SK-N-SH (cell line): ENCODE measurements around the gene UBE2C. TPM values are rescaled to one million over a fixed set of nuclear protein-coding genes. Genes with fewer than 3 reads are reported as not detected.

Experiments
- CTCF ChIA-PET: fragments of 300-600, 350-600 bp; formaldehyde crosslinking; extraction: SDS; loops from one replicate; lab custom pipeline; 2021; lab: Yijun Ruan, JAX
- POLR2A ChIA-PET: fragments of 350-600 bp; sonication (Branson Sonifier 250); formaldehyde crosslinking; extraction: SDS; loops from one replicate; lab custom pipeline; 2020; ENCODE audit warnings: antibody characterized with exemption, inconsistent platforms; lab: Yijun Ruan, JAX
- DNase-seq: peaks from one replicate; pipeline ENCODE4 v3.0.0; 2012
- H2AFZ ChIP-seq: fragments of 200-600 bp; sonication (generic); 2 replicates; pipeline ENCODE4 v1.8.1; 2016; ENCODE audit warnings: antibody characterized with exemption, mild to moderate bottlenecking, low read depth
- H3F3A ChIP-seq: fragments of 200-600 bp; sonication (generic); replicated peaks from 2 replicates; pipeline ENCODE3; 2016; ENCODE audit warnings: antibody characterized with exemption, mild to moderate bottlenecking; ENCODE audit not compliant: insufficient read depth
- H3K27ac ChIP-seq, 2 experiments: fragments of 200-500 bp in 1 of 2; fragments of 200-600 bp in 1 of 2; sonication (Bioruptor generic) in 1 of 2; sonication (generic), shearing (Covaris generic) in 1 of 2; 2 replicates each; pipeline versions ENCODE4 v1.5.1 to v1.6.1; 2014 to 2016; ENCODE audit warnings: low read depth in 2 of 2, inconsistent platforms in 1 of 2, low read length in 1 of 2, mild to moderate bottlenecking in 1 of 2, mixed read lengths in 1 of 2
- H3K27me3 ChIP-seq: fragments of 200-600 bp; sonication (generic), shearing (Covaris generic); 2 replicates; pipeline ENCODE4 v1.6.1; 2016; ENCODE audit warnings: mixed run types; ENCODE audit not compliant: insufficient read depth
- H3K36me3 ChIP-seq, 2 experiments: fragments of 200-500 bp in 1 of 2; fragments of 200-600 bp in 1 of 2; sonication (Bioruptor generic) in 1 of 2; sonication (generic) in 1 of 2; replicated peaks in 1 of 2; 2 replicates each; pipeline versions ENCODE3 to v1.5.1; 2014 to 2016; ENCODE audit warnings: low read length in 1 of 2, mild to moderate bottlenecking in 1 of 2; ENCODE audit not compliant: insufficient read depth in 2 of 2, control insufficient read depth in 1 of 2
- H3K4me1 ChIP-seq, 2 experiments: fragments of 200-500 bp in 1 of 2; fragments of 200-600 bp in 1 of 2; sonication (Bioruptor generic) in 1 of 2; sonication (generic), shearing (Covaris generic) in 1 of 2; 2 replicates each; pipeline versions ENCODE4 v1.5.1 to v1.6.1; 2014 to 2016; ENCODE audit warnings: low read depth in 1 of 2, low read length in 1 of 2, mixed run types in 1 of 2; ENCODE audit not compliant: insufficient read depth in 2 of 2, control insufficient read depth in 1 of 2
- H3K4me2 ChIP-seq: fragments of 200-600 bp; sonication (generic), shearing (Covaris generic); 2 replicates; pipeline ENCODE4 v1.6.1; 2017; ENCODE audit warnings: mixed run types
- H3K4me3 ChIP-seq, 2 experiments: fragments of 200-500 bp in 1 of 2; fragments of 200-600 bp in 1 of 2; sonication (Bioruptor generic) in 1 of 2; sonication (generic), shearing (Covaris generic) in 1 of 2; 2 replicates each; pipeline versions ENCODE4 v1.5.1 to v1.8.1; 2014 to 2016; ENCODE audit warnings: low read depth in 2 of 2, inconsistent platforms in 1 of 2, low read length in 1 of 2, mild to moderate bottlenecking in 1 of 2, mixed read lengths in 1 of 2, moderate library complexity in 1 of 2
- H3K79me2 ChIP-seq: fragments of 200-600 bp; sonication (generic); 2 replicates; pipeline ENCODE4 v1.8.1; 2017; ENCODE audit warnings: mild to moderate bottlenecking; ENCODE audit not compliant: insufficient read depth
- H3K9ac ChIP-seq: fragments of 200-600 bp; sonication (generic); 2 replicates; pipeline ENCODE4 v1.6.1; 2017; ENCODE audit warnings: mixed run types
- H3K9me2 ChIP-seq: fragments of 200-600 bp; sonication (generic); 2 replicates; pipeline ENCODE4 v1.6.1; 2017; ENCODE audit warnings: mixed run types
- H3K9me3 ChIP-seq: fragments of 200-600 bp; sonication (generic); 2 replicates; pipeline ENCODE4 v1.6.1; 2017; ENCODE audit warnings: mixed run types, mild to moderate bottlenecking, moderate library complexity
- H4K20me1 ChIP-seq: fragments of 200-600 bp; sonication (generic); 2 replicates; pipeline ENCODE4 v1.6.1; 2017; ENCODE audit warnings: mild to moderate bottlenecking, mixed run types; ENCODE audit not compliant: insufficient read depth
- ELF1 ChIP-seq: IDR thresholded peaks from 2 replicates; pipeline ENCODE4 v1.4.0; 2012
- EP300 ChIP-seq, 2 experiments: IDR thresholded peaks; 2 replicates each; pipeline versions ENCODE4 v1.4.0 to v1.6.1; 2012; ENCODE audit warnings: borderline replicate concordance in 1 of 2, low read depth in 1 of 2, low read length in 1 of 2
- EZH2phosphoT487 ChIP-seq: fragments of 200-600 bp; sonication (generic); IDR thresholded peaks from 2 replicates; pipeline ENCODE4 v1.6.1; 2017; ENCODE audit warnings: low read depth, mixed run types, mild to moderate bottlenecking, antibody characterized with exemption, moderate library complexity, borderline replicate concordance
- FOXJ3 ChIP-seq: sonication (generic); formaldehyde crosslinking; IDR thresholded peaks from 2 replicates; pipeline ENCODE4 v1.5.1; 2020; ENCODE audit warnings: mild to moderate bottlenecking, missing genetic modification reagents
- FOXM1 ChIP-seq: IDR thresholded peaks from 2 replicates; pipeline ENCODE4 v1.4.0; 2012; ENCODE audit warnings: low read depth, mild to moderate bottlenecking
- GABPA ChIP-seq: IDR thresholded peaks from 2 replicates; pipeline ENCODE4 v1.4.0; 2012; ENCODE audit warnings: low read depth, mild to moderate bottlenecking
- GATA2 ChIP-seq: sonication (generic); formaldehyde crosslinking; IDR thresholded peaks from 2 replicates; pipeline ENCODE4 v1.5.0; 2020; ENCODE audit warnings: mild to moderate bottlenecking, missing genetic modification reagents
- JUND ChIP-seq: IDR thresholded peaks from 2 replicates; pipeline ENCODE4 v1.4.0; 2012
- MEF2A ChIP-seq: IDR thresholded peaks from 2 replicates; pipeline ENCODE4 v1.4.0; 2012; ENCODE audit warnings: low read depth, borderline replicate concordance
- MXI1 ChIP-seq: IDR thresholded peaks from 2 replicates; pipeline ENCODE4 v1.6.1; 2012; ENCODE audit warnings: mild to moderate bottlenecking, low read depth, low read length, improper control_type of control experiment
- NRF1 ChIP-seq: IDR thresholded peaks from 2 replicates; pipeline ENCODE4 v1.6.1; 2012; ENCODE audit warnings: low read depth, mild to moderate bottlenecking, low read length
- POLR2AphosphoS5 ChIP-seq: IDR thresholded peaks from 2 replicates; pipeline ENCODE4 v1.6.1; 2012; ENCODE audit warnings: low read depth, low read length
- RAD21 ChIP-seq: IDR thresholded peaks from 2 replicates; pipeline ENCODE4 v1.6.1; 2012; ENCODE audit warnings: mild to moderate bottlenecking, low read length
- RFX5 ChIP-seq: IDR thresholded peaks from 2 replicates; pipeline ENCODE4 v1.6.1; 2012; ENCODE audit warnings: mild to moderate bottlenecking, improper control_type of control experiment, low read length
- SIN3A ChIP-seq: IDR thresholded peaks from 2 replicates; pipeline ENCODE4 v1.6.1; 2012; ENCODE audit warnings: low read depth, mild to moderate bottlenecking, low read length, moderate library complexity, borderline replicate concordance
- SMC3 ChIP-seq: IDR thresholded peaks from 2 replicates; pipeline ENCODE4 v1.6.1; 2012; ENCODE audit warnings: low read depth, low read length, improper control_type of control experiment
- TCF12 ChIP-seq: IDR thresholded peaks from 2 replicates; pipeline ENCODE4 v1.4.0; 2012
- YY1 ChIP-seq: IDR thresholded peaks from 2 replicates; pipeline ENCODE4 v1.4.0; 2012; ENCODE audit warnings: low read depth, mild to moderate bottlenecking
- WGBS: methylation state at CpG from one replicate; pipeline ENCODE4 v1.1.6; 2017; ENCODE audit warnings: low lambda C conversion rate; 5-methylcytosine and 5-hydroxymethylcytosine counted together
- polyA plus RNA-seq, 3 experiments: library from polyadenylated mRNA; depleted of rRNA; stranded (reverse); fragments of >200 nt; gene quantifications; 2 replicates each; pipeline ENCODE4 v1.2.3, GENCODE V29; 2012
- TF ChIP-seq, protein P1 (sequence below): IDR thresholded peaks from 2 replicates; pipeline ENCODE4 v1.4.0; 2012; ENCODE audit warnings: low read depth, borderline replicate concordance
- TF ChIP-seq, protein P2 (sequence below): fragments of 150-350 bp; IDR thresholded peaks from 2 replicates; pipeline ENCODE4 v1.6.1; 2017; ENCODE audit warnings: antibody characterized with exemption, low read length, low read depth, borderline replicate concordance
- TF ChIP-seq, protein P3 (sequence below): IDR thresholded peaks from 2 replicates; pipeline ENCODE4 v1.4.0; 2012; ENCODE audit warnings: low read depth
- TF ChIP-seq, protein P4 (sequence below): fragments of 200-600 bp; sonication (generic); IDR thresholded peaks from 2 replicates; pipeline ENCODE4 v1.6.1; 2017; ENCODE audit warnings: antibody characterized with exemption, mild to moderate bottlenecking, moderate library complexity
- TF ChIP-seq, protein P5 (sequence below): IDR thresholded peaks from 2 replicates; pipeline ENCODE4 v1.6.1; 2012; ENCODE audit warnings: mild to moderate bottlenecking, low read depth, low read length, moderate library complexity
- TF ChIP-seq, protein P6 (sequence below): fragments of 150-350 bp; IDR thresholded peaks from 2 replicates; pipeline ENCODE4 v1.6.1; 2016; ENCODE audit warnings: mild to moderate bottlenecking, low read depth, low read length

Gene UBE2C
- polyA plus RNA-seq (2012; rRNA removed) = 82.8 and 115 TPM in 2 replicates
- 82.5 and 93.2 TPM in 2 replicates for polyA plus RNA-seq (2012; cell fraction: cytosol; rRNA removed)
- polyA plus RNA-seq (2012; cell fraction: nucleus; rRNA removed) = 40.8 and 50.3 TPM in 2 replicates

DNA sequence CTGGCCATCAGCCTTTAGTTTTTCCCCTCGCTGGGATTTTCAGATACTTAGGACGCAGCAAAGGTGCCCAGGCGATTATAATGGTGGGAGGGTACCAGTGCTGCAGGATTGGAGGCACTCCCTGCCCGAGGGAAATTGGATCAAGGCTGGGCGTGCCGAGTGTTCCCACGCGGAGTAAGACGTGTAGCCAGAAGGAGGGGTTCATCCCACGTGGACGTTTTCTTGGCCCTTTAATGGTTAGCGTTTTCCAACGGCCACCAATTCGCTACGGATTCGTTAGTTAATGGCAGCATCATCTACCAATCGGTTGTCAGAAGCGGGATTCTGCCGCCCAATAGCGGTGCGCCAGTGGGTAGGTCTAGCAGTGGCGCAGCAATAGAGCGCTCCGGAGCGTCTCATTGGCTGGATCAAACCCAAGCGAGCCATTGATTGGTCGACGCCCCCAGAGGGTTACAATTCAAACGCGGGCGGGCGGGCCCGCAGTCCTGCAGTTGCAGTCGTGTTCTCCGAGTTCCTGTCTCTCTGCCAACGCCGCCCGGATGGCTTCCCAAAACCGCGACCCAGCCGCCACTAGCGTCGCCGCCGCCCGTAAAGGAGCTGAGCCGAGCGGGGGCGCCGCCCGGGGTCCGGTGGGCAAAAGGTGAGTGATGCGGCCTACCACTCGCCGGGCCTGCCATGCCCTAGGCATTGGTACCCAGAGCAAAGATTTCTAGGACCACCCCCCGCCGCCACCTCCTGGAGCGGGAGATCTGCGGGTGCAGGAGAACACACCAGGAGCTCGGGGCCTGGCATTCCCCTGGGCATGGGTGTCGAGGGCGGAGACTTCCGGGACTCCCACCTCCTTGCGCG lies at the start of gene UBE2C:
Gene UBE2C, plus strand, starts transcription at position 488 of the 849 bp plus-strand sequence. Its CDS starts 52 bp downstream, at position 540.
- Histone ChIP-seq H3K9ac (peak within 1 kb of the TSS; percentile 88), H3K4me1 (peaks cover 0 to 11% of the 10 kb centered on the region in 2 experiments; a peak in 1 of 4 replicates), H3K27me3 (no peaks in the 10 kb centered on the region), H4K20me1 (no peaks in the 10 kb centered on the region), H3F3A (peaks cover 17% of the 10 kb centered on the region), H3K27ac (peak within 1 kb of the TSS; percentile 56 to 63), H3K36me3 (peaks cover 29 to 32% of the 10 kb centered on the region in 2 experiments), H3K9me2 (no peaks in the 10 kb centered on the region), H3K79me2 (peaks cover 33% of the 10 kb centered on the region), H3K9me3 (no peaks in the 10 kb centered on the region), H3K4me2 (peak within 1 kb of the TSS; percentile 94), H3K4me3 (peak within 1 kb of the TSS; percentile 78 to 80), H2AFZ (peak within 1 kb of the TSS; percentile 78)
- CTCF ChIA-PET = interaction anchor here (0.6 to 2.4 kb wide), 5 partner anchors 13 to 276 kb away, joined by 3 to 13 read pairs (median 4); no protein-coding TSS in a partner anchor
- WGBS = 1% methylated on average over 19 of the region's 65 CpGs
- DNase-seq = peak; percentile 98
- POLR2A ChIA-PET = interaction anchor here (1.2 to 1.7 kb wide), 2 partner anchors 20 to 21 kb away, joined by 4 read pairs; partner anchors contain the start of gene SNX21
- TF ChIP-seq GATA2 (CRISPR knock-in tag) = no peak
- TF ChIP-seq, protein P1, sequence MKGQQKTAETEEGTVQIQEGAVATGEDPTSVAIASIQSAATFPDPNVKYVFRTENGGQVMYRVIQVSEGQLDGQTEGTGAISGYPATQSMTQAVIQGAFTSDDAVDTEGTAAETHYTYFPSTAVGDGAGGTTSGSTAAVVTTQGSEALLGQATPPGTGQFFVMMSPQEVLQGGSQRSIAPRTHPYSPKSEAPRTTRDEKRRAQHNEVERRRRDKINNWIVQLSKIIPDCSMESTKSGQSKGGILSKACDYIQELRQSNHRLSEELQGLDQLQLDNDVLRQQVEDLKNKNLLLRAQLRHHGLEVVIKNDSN = peak; percentile 88
- TF ChIP-seq, protein P2, sequence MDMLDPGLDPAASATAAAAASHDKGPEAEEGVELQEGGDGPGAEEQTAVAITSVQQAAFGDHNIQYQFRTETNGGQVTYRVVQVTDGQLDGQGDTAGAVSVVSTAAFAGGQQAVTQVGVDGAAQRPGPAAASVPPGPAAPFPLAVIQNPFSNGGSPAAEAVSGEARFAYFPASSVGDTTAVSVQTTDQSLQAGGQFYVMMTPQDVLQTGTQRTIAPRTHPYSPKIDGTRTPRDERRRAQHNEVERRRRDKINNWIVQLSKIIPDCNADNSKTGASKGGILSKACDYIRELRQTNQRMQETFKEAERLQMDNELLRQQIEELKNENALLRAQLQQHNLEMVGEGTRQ = peak; percentile 67
- TF ChIP-seq FOXJ3 (CRISPR knock-in tag) = no peak
- TF ChIP-seq, protein P3, sequence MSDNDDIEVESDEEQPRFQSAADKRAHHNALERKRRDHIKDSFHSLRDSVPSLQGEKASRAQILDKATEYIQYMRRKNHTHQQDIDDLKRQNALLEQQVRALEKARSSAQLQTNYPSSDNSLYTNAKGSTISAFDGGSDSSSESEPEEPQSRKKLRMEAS = peak; percentile 88
- no peak for TF ChIP-seq EZH2phosphoT487
- 0 out of 2 replicates have a peak, but pooled peaks have one; percentile 33 for TF ChIP-seq ELF1
- TF ChIP-seq MEF2A = no peak
- TF ChIP-seq, protein P4, sequence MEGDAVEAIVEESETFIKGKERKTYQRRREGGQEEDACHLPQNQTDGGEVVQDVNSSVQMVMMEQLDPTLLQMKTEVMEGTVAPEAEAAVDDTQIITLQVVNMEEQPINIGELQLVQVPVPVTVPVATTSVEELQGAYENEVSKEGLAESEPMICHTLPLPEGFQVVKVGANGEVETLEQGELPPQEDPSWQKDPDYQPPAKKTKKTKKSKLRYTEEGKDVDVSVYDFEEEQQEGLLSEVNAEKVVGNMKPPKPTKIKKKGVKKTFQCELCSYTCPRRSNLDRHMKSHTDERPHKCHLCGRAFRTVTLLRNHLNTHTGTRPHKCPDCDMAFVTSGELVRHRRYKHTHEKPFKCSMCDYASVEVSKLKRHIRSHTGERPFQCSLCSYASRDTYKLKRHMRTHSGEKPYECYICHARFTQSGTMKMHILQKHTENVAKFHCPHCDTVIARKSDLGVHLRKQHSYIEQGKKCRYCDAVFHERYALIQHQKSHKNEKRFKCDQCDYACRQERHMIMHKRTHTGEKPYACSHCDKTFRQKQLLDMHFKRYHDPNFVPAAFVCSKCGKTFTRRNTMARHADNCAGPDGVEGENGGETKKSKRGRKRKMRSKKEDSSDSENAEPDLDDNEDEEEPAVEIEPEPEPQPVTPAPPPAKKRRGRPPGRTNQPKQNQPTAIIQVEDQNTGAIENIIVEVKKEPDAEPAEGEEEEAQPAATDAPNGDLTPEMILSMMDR = no peak
- peak; percentile 34; the same call in 1 of the 2 replicates for TF ChIP-seq NRF1
- peak; percentile 26; the same call in 1 of the 2 replicates for TF ChIP-seq TCF12
- TF ChIP-seq EP300 (IDR thresholded peaks at IDR 0.05; ENCODE audit: borderline replicate concordance in 1 of 2, low read depth in 1 of 2, low read length in 1 of 2) = no peak
- TF ChIP-seq POLR2AphosphoS5 = peak; percentile 64
- TF ChIP-seq SIN3A = peak; percentile 98
- TF ChIP-seq GABPA = no peak
- TF ChIP-seq SMC3 = no peak
- TF ChIP-seq, protein P5, sequence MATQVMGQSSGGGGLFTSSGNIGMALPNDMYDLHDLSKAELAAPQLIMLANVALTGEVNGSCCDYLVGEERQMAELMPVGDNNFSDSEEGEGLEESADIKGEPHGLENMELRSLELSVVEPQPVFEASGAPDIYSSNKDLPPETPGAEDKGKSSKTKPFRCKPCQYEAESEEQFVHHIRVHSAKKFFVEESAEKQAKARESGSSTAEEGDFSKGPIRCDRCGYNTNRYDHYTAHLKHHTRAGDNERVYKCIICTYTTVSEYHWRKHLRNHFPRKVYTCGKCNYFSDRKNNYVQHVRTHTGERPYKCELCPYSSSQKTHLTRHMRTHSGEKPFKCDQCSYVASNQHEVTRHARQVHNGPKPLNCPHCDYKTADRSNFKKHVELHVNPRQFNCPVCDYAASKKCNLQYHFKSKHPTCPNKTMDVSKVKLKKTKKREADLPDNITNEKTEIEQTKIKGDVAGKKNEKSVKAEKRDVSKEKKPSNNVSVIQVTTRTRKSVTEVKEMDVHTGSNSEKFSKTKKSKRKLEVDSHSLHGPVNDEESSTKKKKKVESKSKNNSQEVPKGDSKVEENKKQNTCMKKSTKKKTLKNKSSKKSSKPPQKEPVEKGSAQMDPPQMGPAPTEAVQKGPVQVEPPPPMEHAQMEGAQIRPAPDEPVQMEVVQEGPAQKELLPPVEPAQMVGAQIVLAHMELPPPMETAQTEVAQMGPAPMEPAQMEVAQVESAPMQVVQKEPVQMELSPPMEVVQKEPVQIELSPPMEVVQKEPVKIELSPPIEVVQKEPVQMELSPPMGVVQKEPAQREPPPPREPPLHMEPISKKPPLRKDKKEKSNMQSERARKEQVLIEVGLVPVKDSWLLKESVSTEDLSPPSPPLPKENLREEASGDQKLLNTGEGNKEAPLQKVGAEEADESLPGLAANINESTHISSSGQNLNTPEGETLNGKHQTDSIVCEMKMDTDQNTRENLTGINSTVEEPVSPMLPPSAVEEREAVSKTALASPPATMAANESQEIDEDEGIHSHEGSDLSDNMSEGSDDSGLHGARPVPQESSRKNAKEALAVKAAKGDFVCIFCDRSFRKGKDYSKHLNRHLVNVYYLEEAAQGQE = no peak
- peak; percentile 97 for TF ChIP-seq MXI1
- TF ChIP-seq, protein P6, sequence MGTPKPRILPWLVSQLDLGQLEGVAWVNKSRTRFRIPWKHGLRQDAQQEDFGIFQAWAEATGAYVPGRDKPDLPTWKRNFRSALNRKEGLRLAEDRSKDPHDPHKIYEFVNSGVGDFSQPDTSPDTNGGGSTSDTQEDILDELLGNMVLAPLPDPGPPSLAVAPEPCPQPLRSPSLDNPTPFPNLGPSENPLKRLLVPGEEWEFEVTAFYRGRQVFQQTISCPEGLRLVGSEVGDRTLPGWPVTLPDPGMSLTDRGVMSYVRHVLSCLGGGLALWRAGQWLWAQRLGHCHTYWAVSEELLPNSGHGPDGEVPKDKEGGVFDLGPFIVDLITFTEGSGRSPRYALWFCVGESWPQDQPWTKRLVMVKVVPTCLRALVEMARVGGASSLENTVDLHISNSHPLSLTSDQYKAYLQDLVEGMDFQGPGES = peak; percentile 98
- TF ChIP-seq JUND = no peak
- no peak for TF ChIP-seq RAD21
- TF ChIP-seq RFX5 = 0 out of 2 replicates have a peak, but pooled peaks have one; percentile 49
- peak; percentile 100 for TF ChIP-seq FOXM1
- TF ChIP-seq YY1 = no peak
